Glutamatergic neuron (in vitro differentiated cells): ENCODE results near the gene SNRPD2. TPM values are rescaled to one million over a fixed set of nuclear protein-coding genes. Genes with fewer than 3 reads are reported as not detected.

Source experiments
- DNase-seq: peaks from one replicate; pipeline ENCODE4 v3.0.0; 2022
- H3K27ac Mint-ChIP-seq: one replicate; pipeline ENCODE4 v1.8.0; 2020; ENCODE audit warnings: mild to moderate bottlenecking, mixed read lengths, inconsistent platforms; ENCODE audit not compliant: unreplicated experiment
- H3K27me3 Mint-ChIP-seq: one replicate; pipeline ENCODE4 v1.8.0; 2020; ENCODE audit warnings: mild to moderate bottlenecking, moderate library complexity, mixed read lengths, inconsistent platforms; ENCODE audit not compliant: unreplicated experiment
- H3K36me3 Mint-ChIP-seq: one replicate; pipeline ENCODE4 v1.8.0; 2020; ENCODE audit warnings: mild to moderate bottlenecking, mixed read lengths, inconsistent platforms; ENCODE audit not compliant: unreplicated experiment
- H3K4me1 Mint-ChIP-seq: one replicate; pipeline ENCODE4 v1.8.0; 2020; ENCODE audit warnings: mild to moderate bottlenecking, low read depth, mixed read lengths, inconsistent platforms; ENCODE audit not compliant: unreplicated experiment
- H3K4me3 Mint-ChIP-seq: one replicate; pipeline ENCODE4 v1.8.0; 2020; ENCODE audit warnings: mild to moderate bottlenecking, mixed read lengths, inconsistent platforms; ENCODE audit not compliant: unreplicated experiment
- H3K9me3 Mint-ChIP-seq: one replicate; pipeline ENCODE4 v1.8.0; 2020; ENCODE audit warnings: mild to moderate bottlenecking, moderate library complexity, mixed read lengths, inconsistent platforms; ENCODE audit not compliant: unreplicated experiment
- CTCF ChIP-seq: fragments of 200-600 bp; sonication (generic); IDR thresholded peaks from one replicate; pipeline ENCODE4 v1.5.0; 2021; ENCODE audit not compliant: partially characterized antibody, unreplicated experiment
- total RNA-seq: library from RNA; stranded (reverse); fragmentation: NEBNext Ultra II Directional; extraction: Animal tissue kit (Norgen Biotek cat#: 25700); gene quantifications from one replicate; pipeline ENCODE4 v1.2.1, GENCODE V29; 2021; ENCODE audit not compliant: unreplicated experiment

SNRPD2 gene
- total RNA-seq, 1 donor from 2014 or later, result 264 TPM

GRCh38 chr19:45645068-45645630 is 46.6 kb downstream of the SNRPD2 start:
- no peak overlapping the region for H3K27ac Mint-ChIP-seq
- H3K4me1 Mint-ChIP-seq, result peaks cover 11% of the 10 kb centered on the region
- no peak for DNase-seq
- H3K4me3 Mint-ChIP-seq, result peak overlapping the region; percentile 90
- peaks cover 8% of the 10 kb centered on the region for H3K36me3 Mint-ChIP-seq
- TF ChIP-seq CTCF, result no peak
- peaks cover 7% of the 10 kb centered on the region for H3K27me3 Mint-ChIP-seq
- H3K9me3 Mint-ChIP-seq, result peaks cover 6% of the 10 kb centered on the region

GRCh38 chr19:45643927-45644771 is 47.6 kb downstream of the SNRPD2 start:
- peaks cover 8% of the 10 kb centered on the region for H3K36me3 Mint-ChIP-seq
- peak overlapping the region; percentile 90 for H3K4me3 Mint-ChIP-seq
- H3K4me1 Mint-ChIP-seq, result peaks cover 11% of the 10 kb centered on the region
- H3K27ac Mint-ChIP-seq, result peak overlapping the region; percentile 60
- TF ChIP-seq CTCF, result no peak
- DNase-seq, result peak; percentile 32
- H3K9me3 Mint-ChIP-seq, result peaks cover 7% of the 10 kb centered on the region
- H3K27me3 Mint-ChIP-seq, result peaks cover 7% of the 10 kb centered on the region

GRCh38 chr19:45643024-45643926 is 48.5 kb downstream of the SNRPD2 start:
- Mint-ChIP-seq H3K4me3 (peak overlapping the region; percentile 90), H3K9me3 (peaks cover 7% of the 10 kb centered on the region), H3K4me1 (peaks cover 16% of the 10 kb centered on the region), H3K27ac (peak overlapping the region; percentile 72), H3K27me3 (peaks cover 7% of the 10 kb centered on the region), H3K36me3 (peaks cover 8% of the 10 kb centered on the region)
- TF ChIP-seq CTCF, result peak; percentile 99
- peak; percentile 96 for DNase-seq

GRCh38 chr19:45641274-45642105 is 50.3 kb downstream of the SNRPD2 start:
- DNase-seq, result peak; percentile 58
- H3K27me3 Mint-ChIP-seq, result peaks cover 7% of the 10 kb centered on the region
- H3K9me3 Mint-ChIP-seq, result peaks cover 7% of the 10 kb centered on the region
- TF ChIP-seq CTCF, result no peak
- H3K4me1 Mint-ChIP-seq, result peaks cover 16% of the 10 kb centered on the region
- peaks cover 8% of the 10 kb centered on the region for H3K36me3 Mint-ChIP-seq
- peak overlapping the region; percentile 10 for H3K27ac Mint-ChIP-seq
- H3K4me3 Mint-ChIP-seq, result peak overlapping the region; percentile 86
